Astrocyte of the cerebellum (primary cell): ENCODE data around the gene HCFC1.
A peak's percentile ranks its signal among the peaks of the same experiment; 100 is the strongest.

Experiments
- DNase-seq: peaks from one replicate; pipeline ENCODE4 v3.0.0-alpha.2; 2011; ENCODE audit warnings: low read depth
- H3K4me3 ChIP-seq: 2 replicates; pipeline ENCODE4 v1.5.1; 2011; ENCODE audit warnings: mild to moderate bottlenecking, low read depth, low read length, moderate library complexity
- CTCF ChIP-seq: IDR thresholded peaks from 2 replicates; pipeline ENCODE4 v1.5.1; 2012; ENCODE audit warnings: low read length, low read depth, moderate library complexity, mild to moderate bottlenecking; ENCODE audit errors: missing control alignments
- in situ Hi-C: cut with HindIII; loops from 2 replicates; pipeline ENCODE4 v1.10.0; 2017; ENCODE audit warnings: low sequenced_read_pairs

Gene HCFC1

DNA sequence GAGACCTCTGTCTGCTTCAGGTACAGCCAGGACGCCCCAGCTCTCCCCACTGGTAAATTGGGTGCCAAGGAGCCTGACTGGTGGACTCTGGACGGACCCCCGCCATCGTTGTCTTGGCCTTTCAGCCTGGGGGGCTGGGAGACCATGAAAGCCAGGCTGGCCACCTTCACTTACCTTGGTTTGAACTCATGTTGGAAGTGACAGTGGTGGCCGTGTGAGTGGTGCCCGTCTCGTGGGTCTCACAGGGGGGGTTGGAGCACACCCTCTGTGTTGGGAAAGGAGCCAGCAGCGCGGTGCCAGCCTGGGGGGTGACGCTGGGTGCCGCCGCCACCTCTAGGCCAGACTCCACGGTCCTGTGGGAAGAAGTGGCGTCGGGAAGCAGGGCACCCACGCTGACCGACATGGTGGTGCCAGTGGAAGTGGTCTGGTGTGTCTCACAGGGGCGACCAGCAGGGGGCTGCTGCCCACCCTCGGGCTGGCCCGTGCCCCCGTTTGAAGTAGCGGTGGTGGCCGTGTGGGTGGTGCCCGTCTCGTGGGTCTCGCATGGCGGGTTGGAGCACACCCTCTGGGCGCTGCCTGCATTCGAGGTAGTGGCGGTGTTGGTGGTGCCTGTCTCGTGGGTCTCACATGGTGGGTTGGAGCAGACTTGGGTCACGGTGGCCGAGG lies 17.6 kb downstream of the HCFC1 start:
- in situ Hi-C loops = no loop called here
- TF ChIP-seq CTCF = no peak
- no peak for DNase-seq
- no peak overlapping the region for H3K4me3 ChIP-seq

- no peak overlapping the region for H3K4me3 ChIP-seq
- peak; percentile 95 for TF ChIP-seq CTCF
- DNase-seq = peak; percentile 27
- in situ Hi-C loops = no loop called here
Measured at GRCh38 chrX:153953342-153953830, 18.2 kb downstream of the HCFC1 start.

- no peak for TF ChIP-seq CTCF
- no peak overlapping the region for H3K4me3 ChIP-seq
- in situ Hi-C loops = no loop called here
- no peak for DNase-seq
Measured at GRCh38 chrX:153952373-153953026, 19.1 kb downstream of the HCFC1 start.

DNA sequence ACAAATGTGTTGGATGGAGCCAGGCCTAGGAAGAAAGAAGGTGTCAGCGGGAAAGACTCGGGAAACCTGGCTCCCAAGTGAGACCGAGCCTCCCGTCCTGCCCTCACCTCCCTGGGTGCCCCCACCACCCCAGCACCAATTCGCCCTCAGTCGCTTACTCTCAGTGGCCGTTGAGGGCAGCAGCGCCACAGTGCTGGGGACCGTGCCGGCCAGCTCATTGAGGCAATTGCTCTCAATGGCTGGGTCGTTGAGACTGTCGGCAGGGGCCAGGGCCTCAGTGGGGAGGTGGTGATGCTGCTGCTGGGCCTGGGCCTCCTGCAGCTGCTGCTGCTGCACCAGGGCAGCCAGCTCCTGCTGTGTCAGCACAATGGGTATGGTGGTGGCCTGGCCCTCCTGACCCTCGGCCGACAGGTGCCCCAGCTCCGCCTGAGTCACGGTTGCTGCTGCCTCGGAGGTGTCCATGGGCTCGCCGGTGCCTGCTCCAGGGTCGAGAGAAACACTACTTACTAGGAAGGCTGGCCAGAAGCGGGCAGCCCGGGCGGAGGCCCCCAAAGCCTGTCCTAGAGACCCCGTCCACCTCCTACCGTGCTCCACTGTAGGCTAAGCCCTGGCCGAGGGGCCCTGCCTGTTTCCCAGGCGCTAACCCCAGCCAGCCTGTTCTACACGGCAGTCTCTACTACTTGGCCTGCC lies 19.8 kb downstream of the HCFC1 start:
- H3K4me3 ChIP-seq = no peak overlapping the region
- no peak for DNase-seq
- no peak for TF ChIP-seq CTCF
- in situ Hi-C loops = no loop called here

DNA sequence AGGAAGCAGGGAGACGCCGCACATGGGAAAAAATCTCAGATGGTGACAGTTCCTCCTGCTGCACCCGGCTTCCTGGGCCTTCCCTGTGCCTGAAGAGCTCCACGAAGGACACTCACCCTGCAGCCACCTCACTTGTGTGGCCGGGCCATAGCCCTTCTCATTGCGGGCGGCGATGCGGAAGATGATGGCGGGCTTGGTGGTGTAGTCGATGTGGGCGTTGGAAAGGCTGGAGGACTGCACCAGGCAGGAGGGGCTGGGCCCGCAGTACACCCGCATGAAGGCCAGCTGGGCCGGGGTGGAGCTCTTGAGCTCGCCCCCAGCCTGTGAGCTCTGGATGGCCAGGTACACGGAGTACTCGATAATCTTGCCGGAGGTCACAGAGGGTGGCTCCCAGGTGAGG lies 21.5 kb downstream of the HCFC1 start:
- no peak for DNase-seq
- H3K4me3 ChIP-seq = no peak overlapping the region
- in situ Hi-C loops = no loop called here
- no peak for TF ChIP-seq CTCF

DNA sequence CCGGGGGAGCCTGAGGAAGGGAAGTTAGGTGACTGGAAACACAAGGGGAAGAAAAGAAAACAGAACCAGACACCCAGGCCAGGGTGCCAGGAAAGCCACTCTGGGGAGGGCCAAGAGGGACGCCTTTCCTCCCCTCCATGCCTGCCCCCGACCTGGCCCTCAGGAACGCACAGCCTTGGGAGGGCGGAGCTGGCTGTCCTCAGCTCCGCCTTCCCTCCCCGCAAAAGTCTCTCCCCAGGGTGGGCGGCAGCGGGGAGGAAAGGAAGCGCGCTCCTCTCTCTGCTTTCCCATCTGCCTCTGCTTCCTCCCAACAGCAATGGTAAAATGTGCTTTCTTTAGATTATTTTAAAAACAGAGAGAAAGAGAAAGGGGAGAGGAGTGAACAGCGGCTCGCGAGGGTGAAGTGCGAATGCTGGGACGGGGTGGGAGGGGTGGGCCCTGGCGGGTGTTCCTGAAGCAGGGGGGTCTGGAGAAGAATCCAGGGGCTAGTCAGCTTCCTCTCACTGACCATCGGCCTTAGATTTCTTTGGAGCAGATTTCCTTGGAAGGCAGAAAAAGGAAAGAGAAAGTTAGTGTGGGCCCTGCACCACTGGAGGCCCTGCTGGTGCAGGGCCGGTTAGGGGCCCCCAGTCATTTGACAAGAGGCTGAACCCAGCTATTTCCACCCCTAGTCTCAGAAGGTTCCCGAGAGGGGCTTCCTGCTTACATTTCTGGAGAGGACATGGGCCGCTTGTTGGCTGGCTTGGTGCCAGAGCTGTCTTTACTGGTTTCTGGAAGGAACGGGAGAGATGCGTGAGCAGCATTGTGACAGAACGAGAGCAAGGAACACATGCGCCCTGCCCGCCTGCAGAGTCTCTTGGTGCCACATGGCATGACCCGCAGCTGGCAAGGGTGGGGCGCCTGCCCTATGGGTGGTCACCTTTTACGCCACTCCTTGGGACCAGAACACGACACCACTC lies 22.5 kb downstream of the HCFC1 start:
- H3K4me3 ChIP-seq = no peak overlapping the region
- TF ChIP-seq CTCF = no peak
- no peak for DNase-seq
- in situ Hi-C loops = no loop called here
